Thyroid gland (tissue), 4 donors: ENCODE results near the gene PCDH15. TPM values are rescaled to one million over a fixed set of nuclear protein-coding genes. Genes with fewer than 3 reads are reported as not detected.

ENCODE experiments used
- DNase-seq, 2 donors: peaks; one replicate each; pipeline ENCODE4 v3.0.0-alpha.2; 2019
- H3K27ac ChIP-seq, 3 donors: fragments of 200-600 bp; sonication (generic); 1 replicate in 2 of 3; 2 replicates in 1 of 3; pipeline ENCODE4 v1.5.1; 2016 to 2019; ENCODE audit warnings: mild to moderate bottlenecking in 1 of 3, moderate library complexity in 1 of 3
- H3K27me3 ChIP-seq: fragments of 200-600 bp; sonication (generic); one replicate; pipeline ENCODE4 v1.5.1; 2019
- H3K36me3 ChIP-seq, 2 donors: fragments of 200-600 bp; sonication (generic); one replicate each; pipeline ENCODE4 v1.5.1; 2016 to 2019
- H3K4me1 ChIP-seq, 2 donors: fragments of 200-600 bp; sonication (generic); one replicate each; pipeline ENCODE4 v1.5.1; 2017 to 2019
- H3K4me3 ChIP-seq, 3 donors: fragments of 200-600 bp; sonication (generic); replicated peaks in 1 of 3; 1 replicate in 2 of 3; 2 replicates in 1 of 3; pipeline ENCODE4 v1.5.1; 2016; ENCODE audit warnings: mild to moderate bottlenecking in 1 of 3
- H3K9me3 ChIP-seq: fragments of 200-600 bp; sonication (generic); one replicate; pipeline ENCODE4 v1.5.1; 2017
- CTCF ChIP-seq, 6 experiments: fragments of 200-600 bp in 3 of 6; fragments of 450-650 bp in 3 of 6; sonication (generic) in 3 of 6; IDR thresholded peaks; one replicate each; pipeline ENCODE4 v1.5.1; 2016 to 2019; ENCODE audit warnings: antibody characterized with exemption in 6 of 6, mild to moderate bottlenecking in 2 of 6, inconsistent platforms in 1 of 6, moderate library complexity in 1 of 6
- POLR2A ChIP-seq, 2 donors: fragments of 450-650 bp; IDR thresholded peaks; one replicate each; pipeline ENCODE4 v1.6.1; 2017; ENCODE audit warnings: antibody characterized with exemption in 2 of 2, mild to moderate bottlenecking in 2 of 2, moderate library complexity in 1 of 2
- WGBS, 2 donors: methylation state at CpG; one replicate each; pipeline ENCODE4 v1.1.5; 2017; 5-methylcytosine and 5-hydroxymethylcytosine counted together
- intact Hi-C: fragments of 100-400 bp; cut with DNase I; formaldehyde crosslinking; loops from one replicate; pipeline ENCODE4 v1.15.1; 2023
- total RNA-seq, 4 donors: library from RNA; depleted of rRNA; stranded (reverse); fragments of >200 nt; gene quantifications; one replicate each; pipeline ENCODE4 v1.2.3, GENCODE V29; 2016

The PCDH15 gene
- total RNA-seq, 4 donors from 2014 or later = not detected

- TF ChIP-seq CTCF (IDR thresholded peaks at IDR 0.05) = no peak
- no peak for TF ChIP-seq POLR2A (IDR thresholded peaks at IDR 0.05)
- intact Hi-C loops = no loop called here
- 59 to 67% methylated on average over 2 of the region's 2 CpGs for WGBS, 2 donors
- H3K36me3 ChIP-seq = no peaks in the 10 kb centered on the region
- H3K4me3 ChIP-seq = no peak overlapping the region
- H3K27me3 ChIP-seq = no peaks in the 10 kb centered on the region
- no peak for DNase-seq
- no peaks in the 10 kb centered on the region for H3K9me3 ChIP-seq
- H3K4me1 ChIP-seq = no peaks in the 10 kb centered on the region
- H3K27ac ChIP-seq = no peak overlapping the region
Observed at GRCh38 chr10:54620352-54620751, 180.7 kb downstream of the PCDH15 start.

- H3K27ac ChIP-seq = peak overlapping the region in 2 of 3 donors; percentile 52 to 77
- no peaks in the 10 kb centered on the region for H3K36me3 ChIP-seq
- peaks cover 5 to 19% of the 10 kb centered on the region in 2 donors for H3K4me1 ChIP-seq
- no peak for DNase-seq
- no peaks in the 10 kb centered on the region for H3K27me3 ChIP-seq
- H3K9me3 ChIP-seq = no peaks in the 10 kb centered on the region
- no peak overlapping the region for H3K4me3 ChIP-seq
- TF ChIP-seq CTCF (IDR thresholded peaks at IDR 0.05) (no peak), POLR2A (IDR thresholded peaks at IDR 0.05) (no peak)
- intact Hi-C loops = no loop called here
- WGBS, 2 donors = 16 to 24% methylated on average over 1 of the region's 1 CpG
Observed at GRCh38 chr10:54614072-54614471, 187.0 kb downstream of the PCDH15 start.

- H3K4me3 ChIP-seq = no peak overlapping the region
- H3K4me1 ChIP-seq = peaks cover 5 to 19% of the 10 kb centered on the region in 2 donors
- H3K27me3 ChIP-seq = no peaks in the 10 kb centered on the region
- intact Hi-C loops = no loop called here
- DNase-seq = no peak
- no peaks in the 10 kb centered on the region for H3K9me3 ChIP-seq
- no peak for TF ChIP-seq CTCF (IDR thresholded peaks at IDR 0.05)
- no peak for TF ChIP-seq POLR2A (IDR thresholded peaks at IDR 0.05)
- H3K27ac ChIP-seq = peak overlapping the region in 2 of 3 donors; percentile 52 to 77
- H3K36me3 ChIP-seq = no peaks in the 10 kb centered on the region
Observed at GRCh38 chr10:54613162-54613561, 187.9 kb downstream of the PCDH15 start.

GRCh38 chr10:54609423-54609822, 191.6 kb downstream of the PCDH15 start:
- no peaks in the 10 kb centered on the region for H3K36me3 ChIP-seq
- TF ChIP-seq CTCF (IDR thresholded peaks at IDR 0.05) (no peak), POLR2A (IDR thresholded peaks at IDR 0.05) (no peak)
- H3K27me3 ChIP-seq = no peaks in the 10 kb centered on the region
- H3K27ac ChIP-seq = no peak overlapping the region
- intact Hi-C loops = no loop called here
- no peaks in the 10 kb centered on the region for H3K9me3 ChIP-seq
- no peak for DNase-seq
- no peak overlapping the region for H3K4me3 ChIP-seq
- H3K4me1 ChIP-seq = peaks cover 5 to 14% of the 10 kb centered on the region in 2 donors

- intact Hi-C loops = no loop called here
- Histone ChIP-seq H3K27ac (no peak overlapping the region), H3K27me3 (no peaks in the 10 kb centered on the region), H3K4me1 (peaks cover 0 to 5% of the 10 kb centered on the region in 2 donors), H3K4me3 (no peak overlapping the region), H3K36me3 (no peaks in the 10 kb centered on the region), H3K9me3 (no peaks in the 10 kb centered on the region)
- 92 to 96% methylated on average over 5 of the region's 5 CpGs for WGBS, 2 donors
- TF ChIP-seq POLR2A (IDR thresholded peaks at IDR 0.05) (no peak), CTCF (IDR thresholded peaks at IDR 0.05) (no peak)
- DNase-seq = no peak
Observed at GRCh38 chr10:54607983-54608382, 193.0 kb downstream of the PCDH15 start.
